Measurements from ENCODE around the gene ZNF682.
A peak's percentile ranks its signal among the peaks of the same experiment; 100 is the strongest.
"Not testable (repeated sequence)": the region's sequence is repeated elsewhere in the genome, so short reads cannot be mapped to it uniquely, and the experiment has no call there.

ZNF682 gene

DNA sequence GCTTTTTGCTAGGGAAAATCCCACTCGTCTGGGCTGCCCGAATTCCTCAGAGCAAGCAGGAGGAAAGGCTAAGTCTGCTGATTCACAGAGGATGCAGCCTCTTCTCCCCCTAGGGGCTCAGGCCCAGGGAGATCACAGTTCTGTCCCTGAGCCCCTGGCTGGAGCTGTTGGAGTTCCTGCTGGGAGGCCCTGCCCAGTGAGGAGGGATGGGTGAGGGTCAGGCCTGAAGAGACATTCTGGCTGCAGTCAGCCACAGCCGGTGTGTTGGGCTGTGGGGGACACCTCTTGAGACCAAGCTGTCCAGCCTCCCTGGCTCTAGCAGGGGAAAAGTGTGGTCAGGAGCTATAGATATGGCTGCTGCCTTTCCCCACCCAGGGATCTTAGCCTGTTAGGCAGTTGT lies 73.2 kb downstream of the ZNF682 start:
- H3K9ac ChIP-seq (ENCODE audit: low read depth, low read length); H3K36me3 ChIP-seq (ENCODE audit: control insufficient read depth, insufficient read depth, low read length); H3K27me3 ChIP-seq (ENCODE audit: control insufficient read depth, insufficient read depth, low read length); H3K4me3 ChIP-seq (ENCODE audit: low read depth, low read length); H3K4me1 ChIP-seq (ENCODE audit: control insufficient read depth, insufficient read depth, low read length): not testable (repeated sequence)
- H3K9me3 ChIP-seq (ENCODE audit: control insufficient read depth, insufficient read depth, low read length) = peaks cover 14% of the 10 kb centered on the region

DNA sequence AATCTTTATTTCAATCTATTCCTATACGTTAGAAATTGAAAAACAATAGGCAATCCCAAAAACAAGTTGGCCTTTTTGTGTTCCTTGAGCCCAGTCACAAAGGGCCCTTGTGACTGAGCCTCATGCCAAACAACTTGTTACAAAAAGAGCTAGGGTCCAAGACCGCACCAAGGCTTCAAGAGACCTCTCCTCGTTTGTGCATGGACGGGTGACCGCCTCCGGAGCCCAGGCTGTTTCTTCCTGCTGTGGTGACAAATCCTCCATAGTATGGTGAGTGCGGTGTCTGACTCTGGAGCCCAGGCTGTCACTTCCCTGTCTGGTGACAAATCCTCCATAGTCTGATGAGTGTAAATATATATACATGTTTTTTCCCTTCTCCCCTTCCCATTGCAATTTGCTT lies 74.9 kb downstream of the ZNF682 start:
- peaks cover 14% of the 10 kb centered on the region for H3K9me3 ChIP-seq (ENCODE audit: control insufficient read depth, insufficient read depth, low read length)
- no peaks in the 10 kb centered on the region for H3K27me3 ChIP-seq (ENCODE audit: control insufficient read depth, insufficient read depth, low read length)
- no peak overlapping the region for H3K9ac ChIP-seq (ENCODE audit: low read depth, low read length)

DNA sequence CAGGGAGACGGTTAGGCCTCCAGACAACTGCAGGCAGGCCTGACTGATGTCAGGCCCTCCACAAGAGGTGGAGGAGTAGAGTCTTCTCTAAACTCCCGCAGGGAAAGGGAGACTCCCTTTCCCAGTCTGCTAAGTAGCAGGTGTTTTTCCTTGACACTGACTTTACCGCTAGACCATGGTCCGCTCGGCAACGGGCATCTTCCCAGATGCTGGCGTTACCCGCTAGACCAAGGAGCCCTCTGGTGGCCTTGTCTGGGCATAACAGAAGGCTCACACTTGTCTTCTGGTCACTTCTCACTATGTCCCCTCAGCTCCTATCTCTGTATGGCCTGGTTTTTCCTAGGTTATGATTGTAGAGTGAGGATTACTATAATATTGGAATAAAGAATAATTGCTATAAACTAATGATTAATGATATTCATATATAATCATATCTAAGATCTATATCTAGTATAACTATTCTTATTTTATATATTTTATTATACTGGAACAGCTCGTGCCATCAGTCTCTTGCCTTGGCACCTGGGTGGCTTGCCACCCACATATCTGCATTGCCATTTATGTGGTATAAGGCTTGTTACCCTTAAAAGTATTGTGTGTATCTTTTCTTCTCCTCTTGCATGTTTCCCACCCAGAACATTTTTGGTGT lies 80.0 kb downstream of the ZNF682 start:
- H3K27me3 ChIP-seq (ENCODE audit: control insufficient read depth, insufficient read depth, low read length); H3K9ac ChIP-seq (ENCODE audit: low read depth, low read length); H3K36me3 ChIP-seq (ENCODE audit: control insufficient read depth, insufficient read depth, low read length); H3K9me3 ChIP-seq (ENCODE audit: control insufficient read depth, insufficient read depth, low read length); H3K4me1 ChIP-seq (ENCODE audit: control insufficient read depth, insufficient read depth, low read length); H3K4me3 ChIP-seq (ENCODE audit: low read depth, low read length): not testable (repeated sequence)

More for the DNA sequence above, 74.9 kb downstream of the ZNF682 start:
- no peaks in the 10 kb centered on the region for H3K36me3 ChIP-seq (ENCODE audit: control insufficient read depth, insufficient read depth, low read length)
- H3K4me3 ChIP-seq (ENCODE audit: low read depth, low read length) = no peak overlapping the region
- no peaks in the 10 kb centered on the region for H3K4me1 ChIP-seq (ENCODE audit: control insufficient read depth, insufficient read depth, low read length)

DNA sequence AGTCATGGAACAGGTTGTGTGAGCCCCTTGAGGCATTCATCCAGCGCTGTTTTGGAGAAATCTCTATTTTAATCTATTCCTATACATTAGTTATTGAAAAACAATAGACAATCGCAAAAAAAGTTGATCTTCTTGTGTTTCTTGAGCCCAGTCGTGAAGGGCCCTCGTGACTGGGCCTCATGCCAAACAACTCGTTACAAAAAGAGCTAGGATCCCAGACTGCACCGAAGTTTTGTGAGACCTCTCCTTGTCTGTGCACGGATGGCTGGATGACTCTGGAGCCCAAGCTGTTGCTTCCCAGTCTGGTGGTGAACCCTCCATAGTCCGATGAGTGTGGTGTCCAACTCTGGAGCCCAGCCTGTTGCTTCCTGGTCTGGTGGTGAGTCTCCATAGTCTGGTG lies 81.5 kb downstream of the ZNF682 start:
- not testable (repeated sequence) for H3K4me1 ChIP-seq (ENCODE audit: control insufficient read depth, insufficient read depth, low read length); H3K9me3 ChIP-seq (ENCODE audit: control insufficient read depth, insufficient read depth, low read length); H3K27me3 ChIP-seq (ENCODE audit: control insufficient read depth, insufficient read depth, low read length); H3K9ac ChIP-seq (ENCODE audit: low read depth, low read length); H3K36me3 ChIP-seq (ENCODE audit: control insufficient read depth, insufficient read depth, low read length); H3K4me3 ChIP-seq (ENCODE audit: low read depth, low read length)

DNA sequence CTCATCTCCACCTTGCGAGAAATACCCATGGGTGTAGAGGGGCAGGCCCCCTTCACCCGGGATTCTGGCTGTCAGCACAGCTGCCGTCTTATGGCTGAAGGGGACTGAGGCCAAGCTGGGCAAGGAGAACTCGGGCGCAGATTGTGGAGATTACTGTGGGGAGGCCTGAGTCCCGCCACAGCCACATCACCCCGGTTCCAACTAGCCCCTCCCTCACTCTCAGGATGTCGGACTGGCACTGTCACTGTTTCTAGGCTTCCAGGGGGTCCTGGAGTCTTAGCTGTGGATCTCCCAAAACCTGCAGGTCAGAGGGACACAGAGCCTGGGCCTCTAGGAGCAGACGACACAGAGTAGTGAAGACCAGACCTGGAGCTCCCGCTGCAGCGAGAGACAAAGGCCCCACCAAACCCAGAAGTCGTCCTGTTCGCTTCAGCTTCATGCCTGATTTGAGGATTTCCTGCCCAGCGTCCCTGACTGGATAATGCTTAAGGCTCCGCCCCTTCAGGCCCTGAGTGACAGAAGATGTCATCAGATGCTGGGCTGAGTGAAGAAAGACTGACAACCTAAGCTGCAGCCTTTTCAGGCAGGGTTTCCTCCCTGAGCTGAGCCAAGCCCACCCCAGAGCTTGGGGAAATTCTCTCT lies 82.8 kb downstream of the ZNF682 start:
- no peaks in the 10 kb centered on the region for H3K27me3 ChIP-seq (ENCODE audit: control insufficient read depth, insufficient read depth, low read length)
- no peaks in the 10 kb centered on the region for H3K9me3 ChIP-seq (ENCODE audit: control insufficient read depth, insufficient read depth, low read length)
- H3K9ac ChIP-seq (ENCODE audit: low read depth, low read length) = no peak overlapping the region
- H3K4me1 ChIP-seq (ENCODE audit: control insufficient read depth, insufficient read depth, low read length) = no peaks in the 10 kb centered on the region
- no peaks in the 10 kb centered on the region for H3K36me3 ChIP-seq (ENCODE audit: control insufficient read depth, insufficient read depth, low read length)
- H3K4me3 ChIP-seq (ENCODE audit: low read depth, low read length) = peak overlapping the region; percentile 28

DNA sequence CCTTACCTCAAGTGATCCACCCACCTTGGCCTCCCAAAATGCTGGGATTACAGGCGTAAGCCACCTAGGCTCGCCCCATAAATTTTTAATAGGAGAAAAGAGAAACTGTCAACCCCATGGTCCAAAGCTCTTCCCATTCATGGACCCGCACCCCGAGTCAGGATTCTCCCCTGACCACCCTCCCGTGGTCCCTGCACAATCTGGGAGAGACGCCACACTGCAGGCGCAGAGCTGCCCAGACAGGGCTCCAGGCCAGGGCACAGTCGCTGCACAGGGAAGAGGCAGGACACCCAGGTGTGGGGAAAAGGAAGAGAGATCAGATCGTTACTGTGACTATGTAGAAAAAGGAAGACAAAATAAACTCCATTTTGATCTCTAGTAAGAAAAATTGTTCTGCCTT lies 84.1 kb downstream of the ZNF682 start:
- Histone ChIP-seq H3K9me3 (ENCODE audit: control insufficient read depth, insufficient read depth, low read length) (no peaks in the 10 kb centered on the region), H3K9ac (ENCODE audit: low read depth, low read length) (no peak overlapping the region), H3K4me3 (ENCODE audit: low read depth, low read length) (no peak overlapping the region), H3K27me3 (ENCODE audit: control insufficient read depth, insufficient read depth, low read length) (no peaks in the 10 kb centered on the region), H3K4me1 (ENCODE audit: control insufficient read depth, insufficient read depth, low read length) (no peaks in the 10 kb centered on the region), H3K36me3 (ENCODE audit: control insufficient read depth, insufficient read depth, low read length) (no peaks in the 10 kb centered on the region)

Data from iPS-15b (cell line).